Stimulated activated CD4-positive, alpha-beta T cell treated with anti-CD3 and anti-CD28 coated beads, Interleukin-4, amount 100 ng/mL, for 48 hours (primary cell): Measurements from ENCODE around the gene COPS9.

Experiments
- DNase-seq, 2 donors: peaks; one replicate each; pipeline ENCODE4 v3.0.0-alpha.2; 2020; ENCODE audit warnings: low read depth in 2 of 2

COPS9 gene

DNA sequence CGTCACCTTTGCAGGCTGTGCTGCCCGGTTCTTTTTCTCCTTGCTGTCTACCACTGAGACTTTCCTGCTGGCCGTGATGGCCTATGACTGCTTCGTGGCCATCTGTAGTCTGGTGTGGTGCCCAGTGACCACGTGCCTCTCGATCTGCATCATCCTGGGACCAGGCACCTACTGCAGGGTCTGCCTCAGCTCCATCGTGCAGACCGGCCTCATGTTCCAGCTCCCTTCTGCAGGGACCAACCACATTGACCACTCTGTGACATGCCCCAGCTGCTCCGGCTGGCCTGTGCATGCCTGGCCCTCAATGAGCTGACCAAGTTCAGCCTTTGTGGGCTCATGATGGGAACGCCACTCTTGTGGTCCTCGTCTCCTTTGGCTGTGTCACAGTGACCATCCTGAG lies 26.7 kb downstream of the COPS9 start:
- DNase-seq: no peak

DNA sequence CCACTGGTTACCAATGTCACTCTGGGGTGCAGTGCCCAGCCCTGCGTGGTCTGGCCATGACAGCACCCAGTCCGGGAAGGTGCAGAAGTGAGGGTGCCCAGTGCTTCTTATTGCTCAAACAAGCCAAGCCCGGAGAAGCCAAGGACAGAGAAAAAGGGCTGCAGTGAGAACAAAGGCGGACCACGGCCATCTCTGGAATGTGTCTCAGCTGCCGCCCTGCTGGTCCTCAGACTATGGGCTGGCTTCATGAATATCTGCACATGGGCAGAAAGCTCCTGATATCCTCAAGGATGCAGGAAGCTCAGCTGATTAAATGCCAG lies 28.7 kb downstream of the COPS9 start:
- no peak for DNase-seq

DNA sequence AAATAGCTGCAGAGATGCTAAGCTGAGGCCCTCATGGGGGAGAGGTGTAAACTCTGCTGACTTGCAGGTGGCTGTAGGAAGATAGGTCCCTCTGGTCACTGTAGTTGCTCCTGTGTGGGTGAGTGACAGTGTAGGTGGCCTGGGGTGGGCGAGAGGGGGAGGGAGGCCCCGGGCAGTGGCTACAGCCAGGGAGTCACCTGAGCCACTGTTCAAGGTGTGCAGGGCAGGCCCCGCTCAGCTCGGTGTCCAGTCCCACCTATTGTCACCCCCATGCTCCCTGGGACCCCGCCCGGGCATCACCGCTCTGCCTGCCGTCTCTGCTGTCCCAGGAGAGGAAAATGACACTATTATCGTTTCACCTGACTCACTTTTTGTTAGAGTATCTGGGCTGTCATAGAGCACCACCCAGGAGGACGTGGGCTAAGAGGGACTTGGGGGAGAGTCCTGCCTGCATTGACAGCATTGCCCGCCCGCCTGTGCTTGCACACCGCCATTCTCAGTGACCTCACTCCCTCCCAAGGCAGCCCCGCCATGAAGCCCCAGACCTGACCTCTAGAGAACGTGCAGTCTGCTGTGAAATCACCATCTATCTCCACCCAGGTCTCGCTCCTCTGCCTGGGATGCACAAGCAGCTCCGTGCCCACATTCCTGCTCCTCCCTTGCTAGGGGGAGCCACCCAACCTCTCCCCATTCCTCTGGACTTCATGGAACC lies 29.2 kb downstream of the COPS9 start:
- DNase-seq: no peak

DNA sequence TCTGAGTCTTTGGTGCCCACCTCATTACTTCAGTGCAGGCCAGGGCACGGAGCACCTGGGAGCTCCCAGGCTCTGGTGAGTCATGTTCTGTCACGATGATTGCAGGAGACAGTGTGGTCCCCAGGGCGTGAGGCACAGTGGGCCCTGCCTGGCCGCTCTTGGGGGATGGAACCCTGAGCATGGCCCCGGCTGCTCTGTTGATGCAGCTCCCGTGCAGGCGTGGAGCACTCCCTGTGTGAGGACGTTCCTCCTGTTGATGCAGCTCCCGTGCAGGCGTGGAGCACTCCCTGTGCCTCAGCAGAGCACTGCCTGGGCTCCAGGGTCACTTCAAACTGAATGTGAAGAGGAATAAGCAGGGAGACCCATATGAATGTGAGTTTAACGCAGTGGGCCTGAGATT lies 30.1 kb downstream of the COPS9 start:
- DNase-seq: no peak

DNA sequence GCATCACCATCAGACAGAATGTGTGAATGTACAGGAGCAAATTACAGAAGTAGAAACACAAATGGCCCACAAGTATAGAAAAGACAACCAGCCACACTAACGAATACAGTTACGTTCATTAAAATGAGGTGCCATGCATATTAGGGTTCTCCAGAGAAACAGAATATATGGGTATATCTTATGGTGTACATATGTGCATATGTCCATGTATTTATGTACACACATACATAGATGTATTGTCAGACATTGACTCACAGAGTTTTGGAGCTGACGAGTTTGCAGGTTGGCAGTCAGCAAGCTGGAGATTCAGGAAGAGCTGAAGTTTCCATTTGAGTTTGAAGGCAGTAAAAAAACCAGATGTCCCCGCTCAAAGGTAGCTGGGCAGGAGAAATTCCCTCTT lies 33.0 kb downstream of the COPS9 start:
- DNase-seq: no peak

DNA sequence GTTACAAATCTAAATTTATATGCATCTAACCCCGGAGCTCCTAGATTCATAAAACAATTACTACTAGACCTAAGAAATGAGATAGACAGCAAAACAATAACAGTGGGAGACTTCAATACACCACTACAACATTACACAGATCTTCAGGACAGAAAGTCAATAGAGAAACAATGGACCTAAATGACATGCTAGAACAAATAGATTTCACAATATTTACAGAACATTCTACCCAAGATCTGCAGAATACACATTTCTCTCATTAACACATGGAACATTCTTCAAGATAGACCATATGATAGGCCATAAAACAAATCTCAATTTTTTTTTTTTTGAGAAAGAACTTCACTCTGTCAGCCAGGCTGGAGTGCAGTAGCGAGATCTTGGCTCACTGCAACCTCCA lies 37.8 kb downstream of the COPS9 start:
- no peak for DNase-seq

DNA sequence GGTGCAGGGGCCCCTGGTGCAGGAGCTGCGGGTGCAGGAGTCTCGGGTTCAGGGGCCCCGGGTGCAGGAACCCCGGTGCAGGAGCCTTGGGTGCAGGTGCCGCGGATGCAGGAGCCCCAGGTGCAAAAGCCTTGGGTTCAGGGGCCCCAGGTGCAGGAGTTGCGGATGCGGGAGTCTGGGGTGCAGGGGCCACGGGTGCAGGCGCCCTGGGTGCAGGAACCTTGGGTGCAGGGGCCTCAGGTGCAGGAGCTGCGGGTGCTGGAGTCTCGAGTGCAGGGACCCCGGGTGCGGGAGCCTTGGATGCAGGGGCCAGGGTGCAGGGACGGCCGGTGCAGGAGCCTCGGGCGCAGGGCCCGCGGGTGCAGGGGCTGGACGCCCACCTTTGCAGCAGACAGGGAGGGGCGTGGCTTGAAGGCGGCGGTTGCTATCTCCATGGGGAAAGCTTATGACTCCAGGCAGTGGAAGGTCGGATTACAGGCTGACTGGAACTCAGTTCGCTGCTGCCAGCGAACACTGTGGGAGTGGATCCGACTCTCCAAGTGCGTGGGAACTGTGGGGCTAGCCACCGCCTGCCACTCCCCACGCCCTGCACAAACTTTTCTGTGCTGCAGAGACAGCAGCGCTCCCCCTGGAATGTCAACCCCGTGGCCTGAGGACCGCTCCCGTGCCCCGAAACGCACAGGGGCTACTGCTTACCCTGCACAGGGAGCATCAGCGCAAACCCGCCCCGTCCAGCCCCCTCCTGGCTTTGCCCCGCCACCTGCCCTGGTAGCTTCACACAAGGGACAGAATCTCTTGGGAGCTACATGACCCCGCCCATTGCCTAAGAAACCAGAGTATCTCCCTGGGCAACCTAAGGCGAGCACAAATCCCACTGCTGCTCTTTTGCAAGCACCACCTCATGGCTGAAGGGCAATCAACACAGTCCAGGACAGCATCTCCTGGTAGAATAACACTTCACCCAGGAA lies 40.3 kb downstream of the COPS9 start:
- no peak for DNase-seq

DNA sequence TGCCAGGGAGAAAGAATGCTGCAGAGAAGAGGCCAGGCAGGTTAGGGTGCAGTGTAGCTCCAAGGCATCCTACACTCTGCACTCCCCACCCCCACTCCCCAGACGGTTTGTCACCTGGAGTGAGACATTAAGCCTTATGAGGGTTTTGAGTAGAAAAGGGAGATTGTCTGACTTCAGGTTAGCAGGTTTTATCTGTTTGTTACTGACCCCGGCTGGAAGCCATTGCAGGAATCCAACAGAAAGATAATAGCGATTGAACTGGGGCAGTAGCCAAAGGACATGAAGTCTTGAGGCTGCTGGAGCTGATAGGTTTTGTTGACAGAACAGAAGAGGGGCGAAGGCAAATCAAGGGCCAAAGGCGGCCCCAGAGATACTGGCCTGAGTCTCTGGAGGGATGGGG lies 46.8 kb downstream of the COPS9 start:
- DNase-seq: no peak

DNA sequence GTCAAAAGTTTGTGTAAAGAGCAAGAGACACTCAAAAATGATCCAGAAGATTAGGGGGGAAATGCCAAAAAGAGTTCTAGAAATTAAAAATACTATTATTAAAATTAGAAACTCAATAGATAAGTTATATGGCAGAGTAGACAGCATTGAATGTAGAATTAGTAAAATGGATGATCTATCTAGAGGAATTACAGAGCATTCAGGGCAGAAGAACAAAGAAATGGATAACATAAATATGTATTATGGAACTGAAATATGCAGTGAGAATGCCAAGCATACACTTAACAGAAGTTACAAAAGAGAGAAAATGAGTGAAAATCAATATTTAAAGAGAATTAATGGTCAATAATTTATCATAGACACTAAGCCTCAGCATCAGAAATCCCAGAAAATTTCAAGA lies 49.5 kb downstream of the COPS9 start:
- DNase-seq: no peak
